EL (cell line): ENCODE data around the gene OR4D9.

Experiments used
- DNase-seq: peaks from one replicate; pipeline ENCODE4 v3.0.0-alpha.2; 2016

Gene OR4D9

DNA sequence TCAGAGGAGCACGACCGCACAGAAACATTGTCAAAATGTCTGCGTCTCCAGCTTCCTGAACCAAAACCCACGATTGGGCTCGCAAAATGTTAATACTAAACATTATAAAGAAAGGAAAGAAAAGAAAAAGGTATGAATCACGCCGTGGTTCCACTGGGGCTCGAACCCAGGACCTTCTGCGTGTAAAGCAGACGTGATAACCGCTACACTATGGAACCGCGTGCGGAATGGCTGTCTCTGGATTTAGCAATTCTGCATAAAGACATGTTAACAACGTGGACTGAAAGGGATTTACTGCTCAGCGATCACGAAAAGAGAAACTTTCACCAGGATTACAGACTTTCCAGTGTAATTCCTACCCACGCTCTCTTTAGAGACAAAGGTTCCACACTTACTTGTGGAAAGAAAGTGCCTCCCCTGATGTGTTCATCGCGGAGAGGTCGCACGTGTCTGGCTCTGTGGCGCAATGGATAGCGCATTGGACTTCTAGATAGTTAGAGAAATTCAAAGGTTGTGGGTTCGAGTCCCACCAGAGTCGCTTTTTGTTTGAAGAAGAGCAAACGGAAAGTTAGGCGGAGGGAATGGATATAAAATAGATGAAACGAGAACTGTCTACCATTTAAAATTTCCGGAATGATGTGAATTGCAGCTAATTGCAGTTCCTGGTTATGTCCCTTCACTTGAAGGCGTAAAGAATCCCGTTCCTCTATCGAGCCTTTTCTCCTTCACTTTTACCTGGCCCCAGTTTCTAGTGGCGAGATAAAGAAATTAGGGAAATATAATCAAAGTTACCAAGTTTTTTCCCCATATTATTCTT, 39.7 kb downstream of the OR4D9 start:
- DNase-seq, result peak; percentile 95

DNA sequence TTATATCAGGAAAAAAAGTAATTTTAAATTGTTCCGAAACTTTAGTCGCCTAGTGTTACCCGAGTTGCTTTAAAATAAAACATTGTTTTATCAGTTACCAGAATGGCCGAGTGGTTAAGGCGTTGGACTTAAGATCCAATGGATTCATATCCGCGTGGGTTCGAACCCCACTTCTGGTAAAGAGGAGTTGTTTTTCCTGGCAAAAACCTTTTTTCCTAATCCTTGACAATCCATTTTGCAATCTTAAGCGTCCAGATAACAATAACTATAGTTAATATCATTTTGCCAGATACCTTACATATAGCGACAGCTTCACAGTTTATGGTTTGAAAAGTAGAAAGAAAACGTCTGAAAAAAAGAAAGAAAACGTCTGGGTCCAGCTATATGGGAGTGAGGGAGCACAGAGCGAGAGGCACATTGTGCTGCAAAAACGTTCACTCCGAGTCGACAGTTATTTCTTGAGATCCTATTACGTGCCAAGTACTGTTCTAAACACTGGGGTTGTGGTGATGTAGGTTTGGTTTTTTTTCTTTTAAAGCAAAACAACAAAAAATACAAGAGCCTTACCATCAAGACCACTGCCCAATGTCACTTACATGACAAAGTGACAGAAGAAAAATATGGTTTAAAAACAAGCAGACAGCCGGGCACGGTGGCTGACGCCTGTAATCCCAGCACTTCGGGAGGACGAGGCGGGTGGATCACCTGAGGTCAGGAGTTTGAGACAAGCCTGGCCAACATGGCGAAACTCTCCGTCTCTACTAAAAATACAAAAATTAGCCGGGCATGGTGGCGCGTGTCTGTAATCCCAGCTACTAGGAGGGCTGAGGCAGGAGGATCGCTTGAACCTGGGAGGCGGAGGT, 40.6 kb downstream of the OR4D9 start:
- DNase-seq, result peak; percentile 84

DNA sequence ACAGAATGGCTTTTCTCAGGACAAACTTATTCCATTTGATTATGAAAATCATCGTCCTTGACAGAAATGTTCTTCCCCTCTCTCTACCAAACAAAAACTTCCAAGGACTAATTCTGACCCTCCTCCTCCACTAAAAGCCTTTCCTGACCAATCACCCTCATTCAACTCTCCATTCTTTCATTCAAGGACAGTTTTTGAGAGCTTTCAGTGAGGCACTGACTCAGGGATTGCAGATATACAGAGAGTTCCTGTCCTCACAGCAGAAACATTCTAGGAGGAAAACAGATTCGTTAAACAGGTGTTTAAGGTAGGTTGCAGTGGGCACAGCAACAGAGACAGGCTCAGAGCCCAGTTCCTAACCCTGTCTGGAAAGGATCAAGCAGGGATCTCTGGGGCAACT, 41.5 kb downstream of the OR4D9 start:
- no peak for DNase-seq

DNA sequence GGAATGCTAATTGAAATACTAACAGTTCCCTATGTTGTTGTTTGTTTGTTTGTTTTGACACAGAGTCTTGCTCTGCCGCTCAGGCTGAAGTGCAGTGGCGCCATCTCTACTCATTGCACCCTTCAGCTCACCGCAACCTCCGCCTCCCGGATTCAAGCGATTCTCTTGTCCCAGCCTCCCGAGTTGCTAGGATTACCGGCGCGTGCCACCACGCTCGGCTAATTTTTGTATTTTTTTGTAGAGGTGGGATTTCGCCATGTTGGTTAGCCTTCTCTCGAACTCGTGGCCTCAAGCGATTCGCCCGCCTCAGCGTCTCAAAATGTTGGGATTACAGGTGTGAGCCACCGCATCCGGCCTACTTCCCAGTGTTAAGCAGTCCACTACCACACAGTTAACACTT, 42.0 kb downstream of the OR4D9 start:
- DNase-seq, result no peak

DNA sequence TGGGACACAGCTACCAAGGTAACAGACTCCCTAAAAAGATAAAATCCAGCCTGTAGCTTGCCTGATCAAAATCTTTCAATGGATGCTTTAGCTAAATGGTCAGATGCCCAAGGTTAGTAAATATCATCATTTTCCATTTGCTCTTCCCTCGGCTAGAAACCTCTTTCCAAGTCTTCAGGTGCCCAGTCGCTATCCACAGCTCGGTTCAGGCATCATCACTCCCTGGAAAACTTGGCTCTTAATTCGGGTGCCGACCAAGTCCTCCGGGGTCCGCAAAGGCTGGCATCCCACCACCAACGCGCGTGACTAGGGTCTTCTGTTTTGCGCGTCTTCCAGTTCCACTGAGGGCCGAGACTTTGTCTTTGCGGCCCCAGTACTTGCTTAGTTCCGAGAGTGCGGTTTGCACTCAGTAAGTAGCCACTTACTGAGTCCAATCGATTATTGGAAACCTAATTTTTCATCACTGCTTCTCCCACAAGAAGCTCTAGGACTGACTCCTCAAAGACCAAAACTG, 44.3 kb downstream of the OR4D9 start:
- no peak for DNase-seq

DNA sequence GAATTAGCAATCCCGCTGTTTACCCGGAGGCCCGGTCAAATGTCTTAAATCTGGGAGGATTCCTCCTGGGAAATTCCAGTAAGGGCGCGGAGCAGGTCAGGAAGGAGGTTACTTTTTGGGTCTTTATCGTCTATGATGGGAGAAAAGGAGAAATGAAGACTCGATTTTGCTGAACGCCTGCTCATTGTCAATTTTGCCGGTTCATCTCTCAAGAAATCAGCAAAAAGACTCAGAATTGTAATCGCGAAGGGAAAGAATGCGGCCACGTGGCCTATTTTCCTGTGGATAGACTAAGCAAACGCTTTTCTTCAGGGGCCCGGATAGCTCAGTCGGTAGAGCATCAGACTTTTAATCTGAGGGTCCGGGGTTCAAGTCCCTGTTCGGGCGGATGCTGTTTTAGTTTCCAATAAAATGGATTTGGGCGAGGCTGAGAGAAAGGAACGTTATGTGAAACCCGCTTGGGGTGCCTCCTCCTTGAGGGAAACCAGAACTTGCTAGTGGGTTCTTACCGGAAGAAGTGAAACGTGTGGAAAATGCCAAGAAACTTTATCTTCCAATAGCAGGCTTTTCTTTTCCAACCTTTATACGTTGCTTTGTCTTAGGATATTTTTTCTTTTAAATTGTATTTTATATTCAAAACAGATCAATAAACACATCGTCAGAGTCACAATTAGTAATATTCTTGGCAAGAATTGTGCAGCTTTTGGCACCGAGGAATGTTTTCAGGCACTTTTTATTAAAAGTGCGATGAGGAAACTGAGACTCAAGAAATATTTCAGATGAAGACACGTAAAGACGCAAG, 45.0 kb downstream of the OR4D9 start:
- DNase-seq, result peak; percentile 94

DNA sequence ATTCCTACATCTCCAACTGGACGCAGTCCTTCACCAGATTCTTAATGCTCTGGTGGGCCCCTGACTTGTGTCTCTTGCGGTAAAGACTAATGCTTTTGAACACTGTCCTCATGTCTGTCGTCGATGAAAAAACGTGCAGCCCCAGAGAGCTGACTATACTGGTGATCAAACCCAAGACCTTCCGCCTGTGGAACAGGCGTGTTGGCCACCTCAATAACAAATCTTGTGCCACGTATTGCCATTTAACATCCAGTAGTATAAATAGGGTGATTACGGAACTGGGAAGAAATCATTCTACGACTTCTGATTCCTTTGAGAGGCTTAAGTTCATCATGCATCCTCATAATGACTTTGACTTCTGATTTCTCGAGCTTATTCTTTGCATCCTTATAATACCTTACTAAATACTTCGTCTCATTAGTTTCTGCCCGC, 45.6 kb downstream of the OR4D9 start:
- peak; percentile 62 for DNase-seq

DNA sequence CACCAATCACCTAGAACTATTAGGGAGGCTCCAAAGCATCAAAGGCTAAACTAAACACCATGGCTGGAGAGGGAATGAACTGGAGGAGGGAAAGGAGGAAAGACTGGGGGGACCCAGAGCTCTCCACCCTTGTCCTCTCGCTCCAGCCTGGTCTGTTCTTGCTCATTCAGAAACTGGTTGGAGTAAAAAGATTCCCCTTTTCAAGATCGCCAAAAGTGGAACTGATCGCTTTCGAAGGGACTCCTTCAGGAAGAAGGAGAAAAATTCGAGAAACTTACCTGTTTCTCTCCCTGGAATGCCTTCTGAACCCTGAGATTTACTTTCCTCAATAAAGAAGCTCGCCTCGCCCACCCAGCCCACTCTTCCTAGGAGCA, 46.9 kb downstream of the OR4D9 start:
- no peak for DNase-seq

DNA sequence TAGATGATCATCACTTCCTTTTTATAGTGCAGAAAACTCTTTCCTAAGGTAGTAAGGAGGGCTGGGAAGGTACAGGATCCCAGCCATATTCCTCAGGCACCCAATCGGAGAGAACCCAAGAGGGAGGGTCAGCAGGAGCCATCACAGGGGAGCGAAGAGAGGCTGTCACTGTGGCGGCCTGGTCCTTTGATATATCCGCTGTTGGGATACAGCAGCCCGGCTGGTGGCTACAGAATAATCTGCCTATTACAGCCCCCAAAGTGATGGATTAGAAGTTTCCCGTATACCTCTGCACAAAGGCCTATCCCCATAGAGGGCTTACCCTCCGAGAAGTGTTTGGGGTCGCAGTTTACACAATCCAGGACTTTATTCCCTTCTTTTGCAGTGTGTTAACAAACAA, 48.5 kb downstream of the OR4D9 start:
- no peak for DNase-seq

DNA sequence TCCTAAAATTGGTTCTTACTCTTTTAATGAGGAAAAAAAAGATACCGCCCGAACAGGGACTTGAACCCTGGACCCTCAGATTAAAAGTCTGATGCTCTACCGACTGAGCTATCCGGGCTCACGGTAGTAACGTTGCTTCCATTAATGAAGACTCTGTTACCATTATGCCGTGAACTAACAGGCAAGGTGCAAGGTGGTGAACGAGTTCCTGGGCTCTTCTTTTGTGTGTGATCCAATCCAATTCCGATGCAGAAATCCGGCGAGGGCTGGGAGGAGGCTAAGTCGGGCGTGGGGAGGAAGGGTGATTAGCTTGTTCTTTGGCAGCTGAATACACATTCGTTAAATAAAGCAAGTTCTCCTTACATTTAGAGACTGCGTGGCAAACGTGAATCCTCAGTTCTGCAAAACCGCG, 49.0 kb downstream of the OR4D9 start:
- DNase-seq, result peak; percentile 85

DNA sequence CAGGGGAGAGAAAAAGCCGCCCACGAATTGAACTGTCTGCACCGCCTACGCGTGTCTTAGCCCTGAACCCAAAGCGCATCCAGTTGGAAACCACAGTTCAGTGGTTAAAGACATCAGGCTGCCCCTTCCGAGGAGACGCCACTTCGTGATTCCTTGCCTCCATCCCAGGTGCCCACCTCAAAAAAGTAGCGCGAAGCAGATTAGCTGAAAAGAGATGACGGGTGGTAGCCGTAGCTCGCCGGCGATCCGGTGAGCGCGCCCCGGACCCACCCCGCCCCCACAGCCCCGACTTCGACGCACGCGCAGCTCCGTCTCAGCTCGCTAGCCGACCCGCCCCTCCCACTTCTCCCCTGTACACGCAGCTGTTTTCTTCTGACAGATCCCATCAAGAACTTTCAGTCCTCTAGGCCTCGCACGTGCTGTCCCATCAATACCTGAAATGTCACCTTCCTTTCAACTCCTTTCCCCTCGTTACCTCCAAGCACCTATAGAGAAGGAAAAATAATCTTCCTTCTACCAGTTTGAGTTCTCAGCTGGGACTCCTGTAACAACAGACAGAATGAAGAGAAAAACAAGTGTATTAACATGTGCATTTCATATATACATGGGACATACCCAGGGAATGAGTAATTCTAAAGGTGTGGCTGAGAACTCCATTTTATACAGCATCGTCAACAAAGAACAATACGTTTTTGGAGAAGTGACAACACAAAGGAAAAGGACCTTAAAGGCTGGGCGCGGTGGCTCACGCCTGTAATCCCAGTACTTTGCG, 49.5 kb downstream of the OR4D9 start:
- peak; percentile 84 for DNase-seq

DNA sequence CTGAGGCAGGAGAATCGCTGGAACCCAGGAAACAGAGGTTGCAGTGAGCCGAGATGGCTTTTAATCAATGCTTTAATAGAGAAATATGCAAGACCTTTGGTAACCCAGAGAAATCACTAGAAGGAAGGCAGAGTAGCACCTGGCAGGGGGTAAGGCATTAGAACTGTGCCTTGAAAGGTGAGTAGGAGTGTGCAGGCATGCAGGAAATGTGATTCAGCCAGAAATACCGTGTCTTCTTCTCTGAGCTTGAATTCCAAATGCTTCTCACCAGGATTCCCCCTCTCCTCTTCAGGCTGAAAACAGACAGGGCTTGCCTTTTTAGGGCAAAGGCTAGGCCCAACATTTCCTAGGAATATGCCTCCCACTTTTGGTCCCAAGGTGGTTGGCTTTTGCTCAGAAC, 51.0 kb downstream of the OR4D9 start:
- no peak for DNase-seq
